BE2C (cell line): Measurements from ENCODE around the gene KIF18B.

ENCODE experiments used
- DNase-seq: peaks from one replicate; pipeline ENCODE4 v3.0.0-alpha.2; 2020
- H3K27me3 ChIP-seq: fragments of 250-450 bp; sonication (Bioruptor Pico); 2 replicates; pipeline ENCODE4 v1.5.1; 2020; ENCODE audit warnings: mild to moderate bottlenecking
- H3K36me3 ChIP-seq: fragments of 250-450 bp; sonication (Bioruptor Pico); 2 replicates; pipeline ENCODE4 v1.5.1; 2020; ENCODE audit warnings: mild to moderate bottlenecking
- H3K4me1 ChIP-seq: fragments of 250-450 bp; sonication (Bioruptor Pico); 2 replicates; pipeline ENCODE4 v1.5.1; 2020
- H3K4me3 ChIP-seq: 2 replicates; pipeline ENCODE4 v1.5.1; 2011; ENCODE audit warnings: low read depth, low read length
- H3K9me3 ChIP-seq: fragments of 250-450 bp; sonication (Bioruptor Pico); 2 replicates; pipeline ENCODE4 v1.5.1; 2020
- CTCF ChIP-seq: IDR thresholded peaks from 2 replicates; pipeline ENCODE4 v1.5.1; 2012; ENCODE audit warnings: mild to moderate bottlenecking, low read depth, low read length

KIF18B gene

GRCh38 chr17:44967026-44967906 is 19.7 kb upstream of the KIF18B start:
- no peak for DNase-seq
- no peak for TF ChIP-seq CTCF
- no peaks in the 10 kb centered on the region for H3K9me3 ChIP-seq
- H3K4me1 ChIP-seq: peaks cover 2% of the 10 kb centered on the region; the same call in 1 of the 2 replicates
- H3K4me3 ChIP-seq: peak overlapping the region; percentile 34
- peaks cover 21% of the 10 kb centered on the region for H3K27me3 ChIP-seq
- no peaks in the 10 kb centered on the region for H3K36me3 ChIP-seq

DNA sequence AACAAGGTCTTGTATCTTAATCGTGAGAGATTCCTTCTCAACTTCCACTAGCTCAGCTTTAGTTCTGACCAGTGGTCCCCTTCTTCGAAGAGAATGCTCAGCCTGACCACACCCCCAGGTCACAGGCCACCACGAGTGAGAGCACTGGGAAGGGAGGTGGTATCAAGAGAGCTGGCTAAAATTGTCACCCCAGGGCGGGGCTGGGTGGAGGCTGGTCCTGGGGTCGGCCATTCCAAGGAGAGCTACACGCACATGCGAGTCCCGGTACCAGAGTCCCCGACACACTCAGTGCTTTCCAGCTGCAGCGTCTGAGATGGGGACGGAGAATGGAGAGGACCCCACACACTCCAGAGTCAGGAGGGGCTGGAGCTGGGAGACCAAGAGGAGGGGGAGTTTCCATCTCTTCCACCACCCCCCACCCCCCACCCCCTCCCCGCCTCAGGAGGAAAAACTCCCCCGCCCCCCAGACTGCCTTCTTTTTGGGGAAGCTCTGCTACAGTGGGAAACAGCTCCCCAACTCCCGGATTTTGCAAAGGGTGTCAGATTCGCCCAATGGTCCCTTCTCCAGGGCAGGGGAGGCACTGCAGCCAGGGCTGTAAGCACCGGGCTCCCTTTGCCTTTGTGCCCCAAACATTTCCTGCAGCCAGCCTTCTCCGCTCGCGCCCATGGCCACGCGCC is 18.9 kb upstream of the KIF18B start:
- peak overlapping the region; percentile 34 for H3K4me3 ChIP-seq

GRCh38 chr17:44965481-44966234 is 18.1 kb upstream of the KIF18B start:
- no peaks in the 10 kb centered on the region for H3K36me3 ChIP-seq
- H3K9me3 ChIP-seq: no peaks in the 10 kb centered on the region
- peaks cover 7% of the 10 kb centered on the region for H3K4me1 ChIP-seq
- TF ChIP-seq CTCF: no peak
- peaks cover 21% of the 10 kb centered on the region for H3K27me3 ChIP-seq
- no peak overlapping the region for H3K4me3 ChIP-seq
- DNase-seq: no peak

More for the DNA sequence above, 18.9 kb upstream of the KIF18B start:
- DNase-seq: no peak
- H3K27me3 ChIP-seq: peaks cover 21% of the 10 kb centered on the region
- peaks cover 2% of the 10 kb centered on the region; the same call in 1 of the 2 replicates for H3K4me1 ChIP-seq
- H3K9me3 ChIP-seq: no peaks in the 10 kb centered on the region
- no peak for TF ChIP-seq CTCF
- no peaks in the 10 kb centered on the region for H3K36me3 ChIP-seq

GRCh38 chr17:44961921-44962350 is 14.4 kb upstream of the KIF18B start:
- peak; percentile 53 for DNase-seq
- H3K9me3 ChIP-seq: no peaks in the 10 kb centered on the region
- H3K27me3 ChIP-seq: peaks cover 10% of the 10 kb centered on the region
- TF ChIP-seq CTCF: peak; percentile 52
- H3K4me1 ChIP-seq: peaks cover 30% of the 10 kb centered on the region
- no peaks in the 10 kb centered on the region for H3K36me3 ChIP-seq
- H3K4me3 ChIP-seq: no peak overlapping the region

DNA sequence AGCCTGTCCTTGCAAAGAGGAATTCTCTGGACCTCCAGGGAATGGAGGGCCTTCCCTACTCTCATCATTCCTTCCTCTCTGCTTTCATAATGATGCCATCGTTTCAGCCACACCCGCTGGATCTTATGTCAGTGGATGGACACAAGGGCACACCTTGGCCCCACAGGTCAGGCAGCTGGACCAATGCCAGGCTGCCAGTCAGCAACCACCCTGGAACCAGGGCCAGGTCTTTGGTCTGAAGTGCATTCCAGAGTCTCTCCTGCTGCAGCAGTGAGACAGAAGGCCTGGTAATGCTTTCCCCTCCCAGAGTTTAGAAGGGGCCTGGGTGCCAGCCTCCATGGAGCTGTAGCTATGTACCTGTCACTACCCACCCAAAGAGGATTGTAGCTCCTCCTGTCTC is 13.1 kb upstream of the KIF18B start:
- peaks cover under 1% of the 10 kb centered on the region; the same call in 1 of the 2 replicates for H3K27me3 ChIP-seq
- TF ChIP-seq CTCF: no peak
- no peak overlapping the region for H3K4me3 ChIP-seq
- DNase-seq: no peak
- peaks cover 38% of the 10 kb centered on the region for H3K4me1 ChIP-seq
- H3K9me3 ChIP-seq: no peaks in the 10 kb centered on the region
- no peaks in the 10 kb centered on the region for H3K36me3 ChIP-seq
